HG02970 (cell line): ENCODE data around the gene TICAM1.
"Not testable (repeated sequence)": the region's sequence is repeated elsewhere in the genome, so short reads cannot be mapped to it uniquely, and the experiment has no call there.

Source experiments
- ATAC-seq: cut with Tn5 transposase; IDR thresholded peaks from one replicate; pipeline ENCODE4 v1.9.1; 2021; ENCODE audit warnings: mild to moderate bottlenecking, moderate library complexity, moderate number of reproducible peaks; ENCODE audit not compliant: unreplicated experiment, low FRiP score

The TICAM1 gene

DNA sequence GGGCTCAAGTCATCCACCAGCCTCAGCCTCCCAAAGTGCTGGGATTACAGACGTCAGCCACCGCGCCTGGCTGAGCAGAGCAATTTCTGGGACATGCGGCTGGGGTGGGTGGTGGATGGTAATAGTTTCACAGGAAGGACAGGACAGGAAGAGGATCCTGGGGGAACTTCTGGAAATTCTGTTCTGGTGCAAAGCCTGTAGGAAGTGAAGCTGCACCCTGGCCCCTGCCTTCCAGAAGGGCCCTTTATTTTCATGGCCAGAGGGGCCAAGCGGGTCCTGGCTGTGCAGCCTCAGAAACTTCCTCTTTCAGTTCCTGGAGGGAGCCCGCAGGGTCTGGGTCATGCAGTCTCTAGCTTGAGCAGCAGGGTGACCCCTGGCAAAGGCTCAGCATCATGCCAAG, 24.3 kb downstream of the TICAM1 start:
- no peak for ATAC-seq

DNA sequence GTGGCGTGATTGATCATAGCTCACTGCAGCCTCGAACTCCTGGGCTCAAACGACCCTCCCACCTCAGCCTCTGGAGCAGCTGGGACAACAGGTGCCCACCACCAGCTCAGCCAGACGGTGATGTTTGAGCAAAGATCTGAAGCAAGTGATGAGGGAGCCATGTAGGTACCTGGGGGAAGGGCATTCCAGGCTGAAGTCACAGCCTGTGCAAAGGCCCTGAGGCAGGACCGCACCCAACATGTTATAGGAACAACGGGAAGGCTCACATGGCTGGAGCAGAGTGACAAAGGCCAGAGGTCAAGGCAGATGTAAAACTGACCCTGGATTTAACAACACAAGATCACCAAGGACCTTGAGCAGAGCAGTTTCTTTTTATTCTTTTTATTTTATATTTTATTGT, 25.1 kb downstream of the TICAM1 start:
- no peak for ATAC-seq

DNA sequence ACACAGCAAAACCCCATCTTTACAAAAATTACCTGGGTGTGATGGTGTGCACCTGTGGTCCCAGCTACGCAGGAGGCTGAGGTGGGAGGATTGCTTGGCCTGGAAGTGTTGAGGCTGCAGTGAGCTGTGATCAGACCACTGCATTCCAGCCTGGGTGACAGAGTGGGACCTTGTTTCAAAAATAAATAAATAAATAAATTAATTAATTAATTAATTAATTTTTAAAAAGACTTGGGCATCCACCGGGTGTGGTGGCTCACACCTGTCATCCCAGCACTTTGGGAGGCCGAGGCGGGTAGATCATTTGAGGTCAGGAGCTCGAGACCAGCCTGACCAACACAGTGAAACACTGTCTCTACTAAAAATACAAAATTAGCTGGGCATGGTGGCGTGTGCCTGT, 26.4 kb downstream of the TICAM1 start:
- ATAC-seq: not testable (repeated sequence)

DNA sequence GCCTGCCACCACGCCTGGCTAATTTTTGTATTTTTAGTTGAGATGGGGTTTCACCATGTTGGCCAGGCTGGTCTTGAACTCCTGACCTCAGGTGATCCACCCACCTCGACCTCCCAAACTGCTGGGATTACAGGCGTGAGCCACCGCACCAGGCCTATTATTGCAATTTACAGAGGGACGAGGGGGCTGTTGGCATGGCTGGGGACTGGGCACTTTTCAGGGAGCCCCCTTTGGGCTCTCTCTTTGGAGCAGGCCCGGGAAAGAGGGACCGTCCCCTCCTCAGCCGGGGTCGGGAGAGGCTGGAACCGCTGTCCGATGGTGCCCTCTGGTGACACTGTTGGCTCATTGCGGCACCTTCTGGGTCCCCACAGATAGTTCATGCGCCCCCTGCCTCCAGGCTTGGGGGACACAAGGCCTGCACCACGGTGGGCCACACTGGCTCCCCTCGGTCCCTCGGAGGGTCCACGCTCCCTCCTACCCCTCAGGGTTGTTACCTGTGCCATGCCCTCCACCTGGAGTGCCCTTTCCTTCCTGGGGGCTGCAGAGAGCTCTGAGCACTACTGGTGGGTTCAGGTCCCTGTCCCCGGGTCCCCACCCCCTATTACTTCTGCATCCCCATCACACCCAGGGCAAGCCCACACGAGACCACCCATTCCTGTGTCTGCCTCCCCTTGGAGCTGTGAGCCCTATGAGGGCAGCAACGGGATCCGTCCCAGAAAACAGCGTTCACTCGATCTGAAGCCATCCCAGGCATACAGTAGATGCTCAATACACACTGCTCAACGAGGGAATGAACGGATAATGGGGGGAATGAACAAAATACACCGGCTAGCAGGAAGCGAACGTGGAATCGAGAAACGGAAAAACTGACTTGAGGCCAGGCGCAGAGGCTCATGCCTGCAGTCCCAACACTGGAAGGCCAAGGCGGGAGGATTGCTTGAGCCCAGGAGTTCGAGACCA, 27.5 kb downstream of the TICAM1 start:
- no peak for ATAC-seq

- ATAC-seq: no peak
Measured at GRCh38 chr19:4802711-4803110, 28.8 kb downstream of the TICAM1 start.

GRCh38 chr19:4801085-4801619, 30.4 kb downstream of the TICAM1 start:
- ATAC-seq: no peak

DNA sequence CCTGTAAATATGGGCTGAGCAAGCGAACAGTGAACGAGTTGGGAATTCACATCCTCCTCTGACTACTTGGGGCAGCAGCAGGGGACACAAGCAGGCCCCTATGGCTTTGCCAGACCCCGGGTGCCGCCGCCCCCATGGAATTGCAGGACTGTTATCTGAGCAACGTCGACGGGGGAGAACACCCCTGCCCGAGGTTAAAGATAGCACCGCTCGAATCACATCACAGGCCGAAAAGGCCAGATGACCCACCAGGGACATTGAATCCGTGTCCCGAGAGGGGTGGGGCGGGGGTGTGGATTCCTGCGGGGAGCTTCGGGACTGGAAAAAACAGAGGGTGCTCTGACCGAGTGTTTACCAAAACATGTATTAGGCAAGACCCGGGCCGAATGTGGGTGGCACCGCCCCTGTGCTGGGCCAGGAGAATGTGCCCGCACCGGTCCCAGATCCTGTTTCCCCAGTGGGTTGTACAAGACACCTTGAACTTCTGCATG, 30.9 kb downstream of the TICAM1 start:
- no peak for ATAC-seq

- ATAC-seq: no peak
Measured at GRCh38 chr19:4795400-4795799, 36.1 kb downstream of the TICAM1 start.

DNA sequence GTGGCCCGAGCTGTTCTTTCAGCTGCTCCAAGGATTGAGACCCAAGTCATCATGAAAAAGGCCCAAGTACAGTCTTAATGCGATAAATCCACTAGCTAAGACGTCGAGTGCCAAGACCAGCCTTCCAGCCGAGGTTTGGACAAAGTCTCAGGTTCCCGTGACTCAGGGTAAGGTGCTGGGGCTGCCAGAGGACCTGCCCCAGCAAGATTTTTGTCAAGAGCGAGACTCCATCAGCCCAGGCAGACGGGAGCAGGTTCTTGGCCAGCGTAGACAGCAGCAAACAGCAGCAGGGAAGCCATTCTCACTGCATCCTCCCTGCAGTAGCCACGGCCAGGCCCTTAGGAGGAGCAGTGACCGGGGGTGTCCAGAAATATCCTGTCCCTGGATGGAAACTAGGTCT, 36.5 kb downstream of the TICAM1 start:
- no peak for ATAC-seq

GRCh38 chr19:4793278-4793677, 38.2 kb downstream of the TICAM1 start:
- ATAC-seq: not testable (repeated sequence)

- not testable (repeated sequence) for ATAC-seq
Measured at GRCh38 chr19:4792866-4793195, 38.7 kb downstream of the TICAM1 start.

DNA sequence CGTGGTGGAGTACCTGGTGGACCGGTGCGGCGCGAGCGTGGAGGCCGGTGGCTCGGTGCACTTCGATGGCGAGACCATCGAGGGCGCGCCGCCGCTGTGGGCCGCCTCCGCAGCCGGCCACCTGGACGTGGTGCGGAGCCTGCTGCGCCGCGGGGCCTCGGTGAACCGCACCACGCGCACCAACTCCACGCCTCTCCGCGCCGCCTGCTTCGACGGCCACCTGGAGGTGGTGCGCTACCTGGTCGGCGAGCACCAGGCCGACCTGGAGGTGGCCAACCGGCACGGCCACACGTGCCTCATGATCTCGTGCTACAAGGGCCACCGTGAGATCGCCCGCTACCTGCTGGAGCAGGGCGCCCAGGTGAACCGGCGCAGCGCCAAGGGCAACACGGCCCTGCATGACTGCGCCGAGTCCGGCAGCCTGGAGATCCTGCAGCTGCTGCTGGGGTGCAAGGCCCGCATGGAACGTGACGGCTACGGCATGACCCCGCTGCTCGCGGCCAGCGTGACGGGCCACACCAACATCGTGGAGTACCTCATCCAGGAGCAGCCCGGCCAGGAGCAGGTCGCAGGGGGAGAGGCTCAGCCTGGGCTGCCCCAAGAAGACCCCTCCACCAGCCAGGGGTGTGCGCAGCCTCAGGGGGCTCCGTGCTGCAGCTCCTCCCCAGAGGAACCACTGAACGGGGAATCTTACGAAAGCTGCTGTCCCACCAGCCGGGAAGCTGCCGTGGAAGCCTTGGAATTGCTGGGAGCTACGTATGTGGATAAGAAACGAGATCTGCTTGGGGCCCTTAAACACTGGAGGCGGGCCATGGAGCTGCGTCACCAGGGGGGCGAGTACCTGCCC, 39.3 kb downstream of the TICAM1 start:
- ATAC-seq: not testable (repeated sequence)

DNA sequence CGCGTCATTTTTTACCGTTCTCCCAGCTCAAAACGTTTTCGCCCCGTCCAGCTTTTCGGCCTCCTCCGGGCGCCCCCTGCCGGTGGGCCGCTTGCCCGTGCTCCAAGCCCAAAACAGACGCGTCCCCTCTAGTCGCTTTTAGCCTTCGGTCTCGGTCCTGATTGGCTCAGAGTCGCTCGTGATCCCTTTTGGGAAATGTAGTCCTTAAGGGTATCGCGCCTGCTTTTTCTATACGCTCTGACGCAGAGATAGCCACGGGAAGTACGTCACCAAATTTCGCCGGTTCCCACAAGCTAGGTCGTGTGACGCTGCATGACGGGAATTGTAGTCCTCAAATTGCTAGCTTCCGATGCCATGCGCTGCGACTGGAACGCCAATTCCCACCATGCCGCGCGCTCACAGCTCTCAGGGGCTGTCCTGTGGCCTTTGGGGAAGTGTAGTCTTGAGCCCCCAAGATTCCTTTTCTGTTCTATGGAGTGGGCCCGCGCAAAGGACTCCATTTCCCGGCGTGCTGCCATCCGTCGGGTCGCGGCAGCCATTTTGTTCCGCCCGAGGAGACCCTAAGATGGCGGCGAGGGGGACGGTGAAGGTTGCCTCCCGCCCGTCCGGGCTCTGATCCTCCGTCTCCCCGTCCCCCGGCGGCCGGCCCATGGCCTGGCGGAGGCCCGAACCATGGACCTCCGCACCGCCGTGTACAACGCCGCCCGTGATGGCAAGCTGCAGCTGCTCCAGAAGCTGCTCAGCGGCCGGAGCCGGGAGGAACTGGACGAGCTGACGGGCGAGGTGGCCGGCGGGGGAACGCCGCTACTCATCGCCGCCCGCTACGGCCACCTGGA, 40.1 kb downstream of the TICAM1 start, which contains the start of gene FEM1A:
FEM1A (plus strand) TSS at position 552 of the 836 bp plus-strand sequence; CDS start at position 673, 121 bp downstream.
- ATAC-seq: peak; percentile 95

DNA sequence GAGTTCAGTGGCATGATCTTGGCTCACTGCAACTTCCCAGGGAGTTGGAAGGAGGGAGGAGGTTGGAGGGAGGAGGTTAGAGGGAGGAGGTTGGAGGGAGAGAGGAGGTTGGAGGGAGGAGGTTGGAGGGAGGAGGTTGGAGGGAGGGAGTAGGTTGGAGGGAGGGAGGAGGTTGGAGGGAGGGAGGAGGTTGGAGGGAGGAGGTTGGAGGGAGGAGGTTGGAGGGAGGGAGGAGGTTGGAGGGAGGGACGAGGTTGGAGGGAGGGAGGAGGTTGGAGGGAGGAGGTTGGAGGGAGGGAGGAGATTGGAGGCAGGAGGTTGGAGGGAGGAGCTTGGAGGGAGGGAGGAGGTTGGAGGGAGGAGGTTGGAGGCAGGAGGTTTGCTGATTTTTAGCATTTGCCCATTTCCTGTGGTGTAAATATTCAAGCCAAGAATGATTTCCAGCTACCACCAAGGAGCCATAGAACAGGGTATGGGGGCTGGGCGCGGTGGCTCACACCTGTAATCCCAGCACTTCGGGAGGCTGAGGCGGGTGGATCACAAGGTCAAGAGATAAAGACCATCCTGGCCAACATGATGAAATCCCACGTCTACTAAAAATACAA, 45.0 kb downstream of the TICAM1 start:
- not testable (repeated sequence) for ATAC-seq

- no peak for ATAC-seq
Measured at GRCh38 chr19:4781801-4782200, 49.7 kb downstream of the TICAM1 start.

GRCh38 chr19:4780860-4781259, 50.7 kb downstream of the TICAM1 start:
- ATAC-seq: no peak

DNA sequence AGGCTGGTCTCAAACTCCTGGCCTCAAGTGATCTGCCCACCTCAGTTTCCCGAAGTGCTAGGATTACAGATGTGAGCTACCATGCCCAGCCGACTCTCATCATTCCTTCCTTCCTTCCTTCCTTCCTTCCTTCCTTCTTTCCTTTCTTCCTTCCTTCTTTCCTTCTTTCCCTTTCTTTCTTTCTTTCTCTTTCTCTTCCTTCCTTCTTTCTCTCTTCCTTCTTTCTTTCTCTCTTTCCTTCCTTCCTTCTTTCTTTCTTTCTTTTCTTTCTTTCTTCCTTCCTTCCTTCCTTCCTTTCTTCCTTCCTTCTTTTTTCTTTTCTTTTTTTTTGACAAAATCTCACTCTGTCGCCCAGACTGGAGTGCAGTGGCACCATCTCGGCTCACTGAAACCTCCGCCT, 53.4 kb downstream of the TICAM1 start:
- ATAC-seq: not testable (repeated sequence)

DNA sequence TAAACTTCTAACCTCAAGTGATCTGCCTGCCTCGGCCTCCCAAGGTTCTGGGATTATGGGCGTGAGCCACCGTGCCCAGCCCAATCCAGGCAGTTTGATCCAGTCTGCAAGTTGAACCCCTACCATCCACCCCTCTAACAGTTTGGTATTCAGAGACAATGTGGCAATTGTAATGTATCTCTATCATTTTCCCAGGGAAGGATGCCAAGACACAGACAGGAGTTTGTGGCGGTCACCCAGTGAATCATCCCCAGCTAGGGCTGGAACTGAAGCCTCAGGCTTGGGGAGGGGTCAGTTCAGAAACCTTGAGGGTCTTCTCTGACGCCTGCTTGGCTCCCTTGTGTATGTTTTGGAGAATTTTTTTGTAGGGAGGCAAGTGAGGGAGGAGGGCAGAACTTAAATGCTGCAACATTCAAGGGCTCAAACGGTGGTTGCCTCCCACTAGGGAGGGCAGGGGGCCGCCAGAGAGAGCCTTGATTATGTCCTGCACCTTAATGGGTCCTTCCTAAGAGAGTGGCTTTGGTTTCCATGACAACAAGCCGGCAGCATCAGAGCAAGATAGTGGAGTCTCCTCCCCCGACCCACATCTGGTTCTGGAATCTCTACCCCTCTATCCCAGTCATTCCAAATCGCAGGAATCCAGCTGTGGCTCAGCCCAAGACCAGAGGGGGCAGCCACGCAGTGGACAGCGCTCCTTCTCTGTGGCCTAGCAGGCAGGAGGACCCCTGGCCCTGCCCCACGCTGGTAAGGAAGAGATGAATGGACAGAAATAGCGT, 54.9 kb downstream of the TICAM1 start:
- no peak for ATAC-seq

- ATAC-seq: no peak
Measured at GRCh38 chr19:4775627-4776152, 55.8 kb downstream of the TICAM1 start.
